Vagina (tissue), 2 donors: ENCODE data around the gene NISCH.

Experiments
- POLR2A ChIP-seq, 2 donors: fragments of 450-650 bp; IDR thresholded peaks; one replicate each; pipeline ENCODE4 v1.6.1; 2017; ENCODE audit warnings: antibody characterized with exemption in 2 of 2, mild to moderate bottlenecking in 2 of 2, moderate library complexity in 2 of 2
- TF ChIP-seq, protein P1 (sequence below), 3 experiments: fragments of 450-650 bp in 2 of 3; fragments of 200-600 bp in 1 of 3; sonication (generic) in 1 of 3; IDR thresholded peaks; one replicate each; pipeline ENCODE4 v1.5.1; 2017 to 2019; ENCODE audit warnings: antibody characterized with exemption in 3 of 3, mild to moderate bottlenecking in 2 of 3, moderate library complexity in 2 of 3

DNA sequence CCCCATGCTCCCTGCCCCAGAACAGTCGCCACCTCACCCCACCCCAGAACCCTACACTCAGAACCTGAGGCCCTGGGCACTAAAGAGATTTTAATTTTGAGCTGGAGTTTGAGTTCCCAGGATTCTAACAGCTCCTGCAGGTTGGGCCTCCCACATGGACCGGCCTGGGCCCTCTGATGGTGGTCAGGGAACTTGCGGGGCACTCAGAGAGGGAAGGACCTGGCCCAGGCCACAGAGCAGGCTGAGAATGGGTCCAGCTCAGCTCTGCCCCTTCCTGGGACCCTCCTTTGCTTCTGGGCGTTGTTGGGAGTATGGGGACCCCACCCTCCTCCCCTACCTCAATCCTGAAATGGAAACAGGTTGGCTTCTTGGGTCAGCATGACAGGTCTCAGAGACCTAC, 9.4 kb upstream of the NISCH start:
- TF ChIP-seq, protein P1, sequence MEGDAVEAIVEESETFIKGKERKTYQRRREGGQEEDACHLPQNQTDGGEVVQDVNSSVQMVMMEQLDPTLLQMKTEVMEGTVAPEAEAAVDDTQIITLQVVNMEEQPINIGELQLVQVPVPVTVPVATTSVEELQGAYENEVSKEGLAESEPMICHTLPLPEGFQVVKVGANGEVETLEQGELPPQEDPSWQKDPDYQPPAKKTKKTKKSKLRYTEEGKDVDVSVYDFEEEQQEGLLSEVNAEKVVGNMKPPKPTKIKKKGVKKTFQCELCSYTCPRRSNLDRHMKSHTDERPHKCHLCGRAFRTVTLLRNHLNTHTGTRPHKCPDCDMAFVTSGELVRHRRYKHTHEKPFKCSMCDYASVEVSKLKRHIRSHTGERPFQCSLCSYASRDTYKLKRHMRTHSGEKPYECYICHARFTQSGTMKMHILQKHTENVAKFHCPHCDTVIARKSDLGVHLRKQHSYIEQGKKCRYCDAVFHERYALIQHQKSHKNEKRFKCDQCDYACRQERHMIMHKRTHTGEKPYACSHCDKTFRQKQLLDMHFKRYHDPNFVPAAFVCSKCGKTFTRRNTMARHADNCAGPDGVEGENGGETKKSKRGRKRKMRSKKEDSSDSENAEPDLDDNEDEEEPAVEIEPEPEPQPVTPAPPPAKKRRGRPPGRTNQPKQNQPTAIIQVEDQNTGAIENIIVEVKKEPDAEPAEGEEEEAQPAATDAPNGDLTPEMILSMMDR (IDR thresholded peaks at IDR 0.05) = no peak
- TF ChIP-seq POLR2A (IDR thresholded peaks at IDR 0.05) = no peak
